CD4-positive, alpha-beta memory T cell (primary cell): ENCODE results near the gene ZNF526. TPM values are rescaled to one million over a fixed set of nuclear protein-coding genes. Genes with fewer than 3 reads are reported as not detected.

Experiments used
- CTCF ChIA-PET: fragments of 350-600 bp; sonication (Branson Sonifier 250); formaldehyde crosslinking; loops from one replicate; lab custom pipeline; 2021; ENCODE audit warnings: inconsistent platforms; ENCODE audit not compliant: partially characterized antibody; lab: Charles Lee
- POLR2A ChIA-PET: fragments of 350-600 bp; sonication (Branson Sonifier 250); formaldehyde crosslinking; loops from one replicate; lab custom pipeline; 2021; ENCODE audit not compliant: partially characterized antibody; lab: Charles Lee
- DNase-seq, 5 donors: peaks; one replicate each; pipeline versions ENCODE4 v3.0.0 to v3.0.0-alpha.2; 2020 to 2022; ENCODE audit warnings: mixed read lengths in 1 of 5
- H3K27ac ChIP-seq: one replicate; pipeline ENCODE4 v1.7.0; 2013; ENCODE audit warnings: low read depth, low read length
- H3K27me3 ChIP-seq: 2 replicates; pipeline ENCODE4 v1.7.0; 2013; ENCODE audit warnings: mild to moderate bottlenecking, low read length, moderate library complexity; ENCODE audit not compliant: insufficient read depth
- H3K36me3 ChIP-seq: 2 replicates; pipeline ENCODE4 v1.7.0; 2013; ENCODE audit warnings: mild to moderate bottlenecking, low read length, moderate library complexity; ENCODE audit not compliant: insufficient read depth
- H3K4me1 ChIP-seq: 2 replicates; pipeline ENCODE4 v1.7.0; 2013; ENCODE audit warnings: mild to moderate bottlenecking, low read length, moderate library complexity; ENCODE audit not compliant: insufficient read depth
- H3K4me3 ChIP-seq, 2 donors: one replicate each; pipeline ENCODE4 v1.7.0; 2013; ENCODE audit warnings: low read length in 2 of 2, mild to moderate bottlenecking in 1 of 2
- H3K9me3 ChIP-seq, 2 donors: one replicate each; pipeline ENCODE4 v1.7.0; 2013; ENCODE audit warnings: low read length in 2 of 2, control low read depth in 1 of 2; ENCODE audit not compliant: control insufficient read depth in 1 of 2
- H3K27ac Mint-ChIP-seq, 7 donors: one replicate each; pipeline ENCODE4 v1.8.0; 2020 to 2021; ENCODE audit warnings: mixed read lengths in 7 of 7, mild to moderate bottlenecking in 6 of 7, inconsistent platforms in 3 of 7, moderate library complexity in 3 of 7
- H3K27me3 Mint-ChIP-seq, 2 donors: one replicate each; pipeline ENCODE4 v1.8.0; 2020 to 2021; ENCODE audit warnings: mixed read lengths in 2 of 2
- H3K36me3 Mint-ChIP-seq, 2 donors: one replicate each; pipeline ENCODE4 v1.8.0; 2020 to 2021; ENCODE audit warnings: mixed read lengths in 2 of 2, inconsistent platforms in 1 of 2, mild to moderate bottlenecking in 1 of 2
- H3K4me1 Mint-ChIP-seq, 4 donors: one replicate each; pipeline ENCODE4 v1.8.0; 2020 to 2021; ENCODE audit warnings: mixed read lengths in 4 of 4, mild to moderate bottlenecking in 1 of 4
- H3K4me3 Mint-ChIP-seq, 8 donors: one replicate each; pipeline ENCODE4 v1.8.0; 2020 to 2021; ENCODE audit warnings: mixed read lengths in 8 of 8, mild to moderate bottlenecking in 7 of 8, moderate library complexity in 6 of 8, inconsistent platforms in 3 of 8
- H3K9me3 Mint-ChIP-seq, 8 donors: one replicate each; pipeline ENCODE4 v1.8.0; 2020 to 2021; ENCODE audit warnings: mixed read lengths in 8 of 8, mild to moderate bottlenecking in 5 of 8, inconsistent platforms in 3 of 8, moderate library complexity in 1 of 8
- intact Hi-C: fragments of 100-400 bp; cut with micrococcal nuclease; formaldehyde crosslinking; loops from one replicate; pipeline ENCODE4 v1.15.1; 2023
- polyA plus RNA-seq, 2 donors: library from polyadenylated mRNA; unstranded; fragments of 300-500 nt; fragmentation: Illumina TruSeq; gene quantifications; one replicate each; pipeline ENCODE4 v1.2.3, GENCODE V29; 2021
- total RNA-seq, 2 experiments: library from RNA; stranded (reverse); gene quantifications; one replicate each; pipeline ENCODE4 v1.2.3, GENCODE V29; 2021

ZNF526 gene
- total and polyA plus RNA-seq, 4 experiments from 2014 or later: 2.3 to 28.8 (median 18.5) TPM

DNA sequence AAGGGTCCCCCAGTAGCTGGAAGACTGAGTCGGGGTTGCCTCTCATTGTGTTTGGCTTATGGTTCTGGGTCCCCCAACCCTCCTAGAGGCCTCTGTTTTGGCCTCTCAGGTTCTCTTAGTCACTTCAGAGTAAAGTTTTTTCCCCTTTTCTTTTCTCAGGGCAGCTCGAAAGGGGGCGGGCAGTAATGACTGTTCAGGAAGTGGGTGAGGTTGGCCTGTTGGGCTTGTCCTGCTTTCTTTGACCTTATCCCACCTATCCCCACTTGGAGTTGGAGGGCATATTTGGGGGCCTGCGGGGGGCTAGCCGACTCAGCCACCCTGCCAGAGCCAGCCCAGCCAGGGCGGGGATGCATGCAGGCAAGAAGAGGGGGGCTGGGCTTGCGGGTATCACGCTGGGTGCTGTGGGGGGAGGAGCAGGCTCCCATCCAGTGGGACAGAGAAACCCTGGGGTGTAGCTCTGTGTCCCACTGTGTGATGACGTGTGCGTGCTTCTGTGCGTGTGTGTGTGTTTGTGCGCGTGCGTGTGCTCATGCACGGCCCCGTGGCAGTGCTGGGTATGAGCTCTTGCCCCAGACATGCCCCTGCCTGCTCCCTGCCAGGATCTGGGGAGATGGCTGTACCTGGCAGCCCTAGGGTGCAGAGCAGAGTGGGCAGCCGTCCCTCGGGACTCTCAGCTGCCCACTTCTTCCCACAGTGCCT is 50.4 kb downstream of the ZNF526 start:
- Histone ChIP-seq H3K36me3 (peaks cover 13% of the 10 kb centered on the region), H3K9me3 (no peaks in the 10 kb centered on the region), H3K4me3 (peak overlapping the region; percentile 65 to 76), H3K27ac (peak overlapping the region; percentile 93), H3K4me1 (peaks cover 38% of the 10 kb centered on the region), H3K27me3 (no peaks in the 10 kb centered on the region)
- Mint-ChIP-seq H3K9me3 (no peaks in the 10 kb centered on the region), H3K4me1 (peaks cover 9 to 35% (median 34%) of the 10 kb centered on the region in 4 donors), H3K36me3 (peaks cover 6 to 16% of the 10 kb centered on the region in 2 donors), H3K27me3 (no peaks in the 10 kb centered on the region), H3K27ac (peak overlapping the region in 4 of 7 donors; percentile 96 to 99 (median 98)), H3K4me3 (peak overlapping the region in 4 of 8 donors; percentile 89 to 94 (median 92))
- peak; percentile 72 to 92 (median 78) for DNase-seq
- ChIA-PET CTCF (interaction anchor here (0.9 to 2.7 kb wide), 9 partner anchors 9 to 162 kb away, joined by 3 to 35 read pairs (median 4); partner anchors contain the start of gene GSK3A), POLR2A (interaction anchor here (0.7 to 8.1 kb wide), 10 partner anchors 12 to 138 kb away, joined by 3 to 131 read pairs (median 5); partner anchors contain the start of genes ERF and GSK3A)
- intact Hi-C loops: no loop called here

DNA sequence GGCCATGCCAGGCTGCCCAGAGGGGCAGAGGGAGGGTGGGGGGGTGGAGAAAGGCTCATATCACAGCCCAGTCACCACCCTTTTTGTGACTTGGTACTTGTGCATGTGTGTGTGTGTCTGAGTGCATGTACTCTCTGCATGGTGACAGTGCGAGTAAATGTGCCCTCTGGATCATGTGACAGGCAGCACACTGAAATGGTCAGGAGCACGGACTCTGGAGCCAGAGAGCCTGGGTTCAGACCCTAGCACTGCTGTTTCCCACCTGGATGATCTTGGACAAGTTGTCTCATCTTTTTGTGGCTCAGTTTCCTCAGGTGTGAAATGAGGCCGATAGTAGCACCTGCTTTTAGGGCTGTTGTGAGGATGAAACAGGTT is 50.9 kb downstream of the ZNF526 start:
- intact Hi-C loops: no loop called here
- CTCF ChIA-PET: interaction anchor here (1.1 to 2.7 kb wide), 5 partner anchors 8 to 162 kb away, joined by 3 to 35 read pairs (median 4); partner anchors contain the start of gene GSK3A
- Histone ChIP-seq H3K9me3 (no peaks in the 10 kb centered on the region), H3K27ac (peak overlapping the region; percentile 93), H3K4me1 (peaks cover 41% of the 10 kb centered on the region), H3K4me3 (peak overlapping the region; percentile 11 to 76), H3K27me3 (no peaks in the 10 kb centered on the region), H3K36me3 (peaks cover 13% of the 10 kb centered on the region)
- no peaks in the 10 kb centered on the region for H3K9me3 Mint-ChIP-seq
- no peaks in the 10 kb centered on the region for H3K27me3 Mint-ChIP-seq
- POLR2A ChIA-PET: interaction anchor here (0.7 to 8.1 kb wide), 8 partner anchors 11 to 138 kb away, joined by 3 to 131 read pairs (median 6); partner anchors contain the start of genes ERF and GSK3A
- no peak for DNase-seq
- peak overlapping the region in 4 of 8 donors; percentile 21 to 94 (median 70) for H3K4me3 Mint-ChIP-seq
- peaks cover 14 to 40% (median 37%) of the 10 kb centered on the region in 4 donors for H3K4me1 Mint-ChIP-seq
- H3K36me3 Mint-ChIP-seq: peaks cover 6 to 17% of the 10 kb centered on the region in 2 donors
- peak overlapping the region in 5 of 7 donors; percentile 71 to 96 (median 87) for H3K27ac Mint-ChIP-seq

DNA sequence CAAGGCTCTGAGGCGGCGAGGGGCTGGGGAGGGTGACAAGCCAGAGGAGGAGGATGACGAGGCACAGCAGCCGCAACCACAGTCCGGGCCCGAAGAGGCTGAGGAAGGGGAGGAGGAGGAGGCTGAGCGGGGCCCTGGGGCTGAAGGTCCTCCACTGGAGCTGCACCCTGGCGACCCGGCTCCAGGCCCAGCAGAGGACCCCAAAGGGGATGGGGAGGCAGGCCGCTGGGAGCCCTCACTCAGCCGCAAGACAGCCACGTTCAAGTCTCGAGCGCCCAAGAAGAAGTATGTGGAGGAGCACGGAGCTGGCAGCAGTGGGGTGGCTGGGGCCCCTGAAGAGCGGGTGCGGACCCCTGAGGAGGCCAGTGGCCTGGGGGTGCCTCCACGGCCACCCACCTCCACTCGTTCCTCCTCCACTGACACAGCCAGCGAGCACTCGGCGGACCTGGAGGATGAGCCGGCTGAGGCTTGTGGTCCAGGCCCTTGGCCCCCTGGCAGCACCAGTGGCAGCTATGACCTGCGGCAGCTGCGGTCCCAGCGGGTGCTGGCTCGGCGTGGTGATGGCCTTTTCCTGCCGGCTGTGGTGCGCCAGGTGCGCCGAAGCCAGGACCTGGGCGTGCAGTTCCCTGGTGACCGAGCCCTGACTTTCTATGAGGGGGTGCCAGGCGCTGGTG is 51.9 kb downstream of the ZNF526 start:
- Mint-ChIP-seq H3K36me3 (peaks cover 6 to 19% of the 10 kb centered on the region in 2 donors), H3K27ac (peak overlapping the region in 3 of 7 donors; percentile 73 to 96 (median 87)), H3K4me3 (no peak overlapping the region), H3K27me3 (no peaks in the 10 kb centered on the region), H3K4me1 (peaks cover 24 to 49% (median 44%) of the 10 kb centered on the region in 4 donors), H3K9me3 (no peaks in the 10 kb centered on the region)
- Histone ChIP-seq H3K9me3 (no peaks in the 10 kb centered on the region), H3K4me3 (no peak overlapping the region), H3K27ac (peak overlapping the region; percentile 93), H3K27me3 (no peaks in the 10 kb centered on the region), H3K36me3 (peaks cover 13% of the 10 kb centered on the region), H3K4me1 (peaks cover 51% of the 10 kb centered on the region)
- ChIA-PET POLR2A (interaction anchor here (1.0 to 8.1 kb wide), 4 partner anchors 10 to 136 kb away, joined by 4 to 131 read pairs (median 6); partner anchors contain the start of gene GSK3A), CTCF (interaction anchor here (1.1 kb wide), 1 partner anchor 163 kb away, joined by 3 read pairs; no protein-coding TSS in a partner anchor)
- intact Hi-C loops: no loop called here
- DNase-seq: peak in 1 of 5 donors; percentile 35

DNA sequence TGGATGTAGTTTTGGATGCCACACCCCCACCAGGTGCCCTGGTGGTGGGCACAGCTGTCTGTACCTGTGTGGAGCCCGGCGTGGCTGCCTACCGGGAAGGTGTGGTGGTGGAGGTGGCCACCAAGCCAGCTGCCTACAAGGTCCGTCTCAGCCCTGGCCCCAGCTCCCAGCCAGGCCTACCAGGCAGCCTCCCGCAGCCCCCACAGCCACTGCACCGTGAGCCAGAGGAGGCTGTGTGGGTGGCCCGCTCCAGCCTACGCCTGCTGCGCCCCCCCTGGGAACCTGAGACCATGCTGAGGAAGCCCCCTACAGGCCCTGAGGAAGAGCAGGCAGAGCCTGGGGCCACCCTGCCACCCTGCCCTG is 52.4 kb downstream of the ZNF526 start:
- Mint-ChIP-seq H3K36me3 (peaks cover 6 to 19% of the 10 kb centered on the region in 2 donors), H3K4me3 (no peak overlapping the region), H3K27ac (no peak overlapping the region), H3K4me1 (peaks cover 29 to 54% (median 42%) of the 10 kb centered on the region in 4 donors), H3K27me3 (no peaks in the 10 kb centered on the region), H3K9me3 (no peaks in the 10 kb centered on the region)
- CTCF ChIA-PET: no interaction called here
- Histone ChIP-seq H3K27me3 (no peaks in the 10 kb centered on the region), H3K4me3 (no peak overlapping the region), H3K9me3 (no peaks in the 10 kb centered on the region), H3K27ac (no peak overlapping the region), H3K4me1 (peaks cover 48% of the 10 kb centered on the region), H3K36me3 (peaks cover 13% of the 10 kb centered on the region)
- peak in 1 of 5 donors; percentile 26 for DNase-seq
- POLR2A ChIA-PET: interaction anchor here (1.0 to 8.1 kb wide), 3 partner anchors 10 to 30 kb away, joined by 5 to 131 read pairs (median 6); partner anchors contain the start of gene GSK3A
- intact Hi-C loops: no loop called here

DNA sequence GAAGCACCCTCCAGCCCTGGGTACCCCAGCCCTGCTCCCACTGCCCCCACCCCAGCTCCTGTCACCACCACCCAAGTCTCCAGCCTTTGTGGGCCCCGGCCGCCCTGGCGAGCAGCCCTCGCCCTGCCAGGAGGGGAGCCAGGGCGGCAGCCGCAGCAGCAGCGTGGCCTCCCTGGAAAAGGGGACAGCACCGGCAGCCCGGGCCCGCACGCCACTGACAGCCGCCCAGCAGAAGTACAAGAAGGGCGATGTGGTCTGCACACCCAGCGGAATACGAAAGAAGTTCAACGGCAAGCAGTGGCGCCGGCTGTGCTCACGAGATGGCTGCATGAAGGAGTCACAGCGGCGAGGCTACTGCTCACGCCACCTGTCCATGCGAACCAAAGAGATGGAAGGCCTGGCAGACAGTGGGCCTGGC is 52.9 kb downstream of the ZNF526 start:
- Mint-ChIP-seq H3K9me3 (no peaks in the 10 kb centered on the region), H3K4me3 (no peak overlapping the region), H3K4me1 (peaks cover 30 to 54% (median 37%) of the 10 kb centered on the region in 4 donors), H3K27me3 (no peaks in the 10 kb centered on the region), H3K36me3 (peaks cover 6 to 19% of the 10 kb centered on the region in 2 donors), H3K27ac (peak overlapping the region in 1 of 7 donors; percentile 32)
- H3K4me3 ChIP-seq: no peak overlapping the region
- H3K9me3 ChIP-seq: no peaks in the 10 kb centered on the region
- H3K27me3 ChIP-seq: no peaks in the 10 kb centered on the region
- no peak overlapping the region for H3K27ac ChIP-seq
- peaks cover 13% of the 10 kb centered on the region for H3K36me3 ChIP-seq
- POLR2A ChIA-PET: interaction anchor here (2.4 to 8.1 kb wide), 2 partner anchors 9 to 28 kb away, joined by 5 to 131 read pairs; no protein-coding TSS in a partner anchor
- H3K4me1 ChIP-seq: peaks cover 44% of the 10 kb centered on the region
- intact Hi-C loops: no loop called here
- CTCF ChIA-PET: no interaction called here
- peak in 1 of 5 donors; percentile 28 for DNase-seq

DNA sequence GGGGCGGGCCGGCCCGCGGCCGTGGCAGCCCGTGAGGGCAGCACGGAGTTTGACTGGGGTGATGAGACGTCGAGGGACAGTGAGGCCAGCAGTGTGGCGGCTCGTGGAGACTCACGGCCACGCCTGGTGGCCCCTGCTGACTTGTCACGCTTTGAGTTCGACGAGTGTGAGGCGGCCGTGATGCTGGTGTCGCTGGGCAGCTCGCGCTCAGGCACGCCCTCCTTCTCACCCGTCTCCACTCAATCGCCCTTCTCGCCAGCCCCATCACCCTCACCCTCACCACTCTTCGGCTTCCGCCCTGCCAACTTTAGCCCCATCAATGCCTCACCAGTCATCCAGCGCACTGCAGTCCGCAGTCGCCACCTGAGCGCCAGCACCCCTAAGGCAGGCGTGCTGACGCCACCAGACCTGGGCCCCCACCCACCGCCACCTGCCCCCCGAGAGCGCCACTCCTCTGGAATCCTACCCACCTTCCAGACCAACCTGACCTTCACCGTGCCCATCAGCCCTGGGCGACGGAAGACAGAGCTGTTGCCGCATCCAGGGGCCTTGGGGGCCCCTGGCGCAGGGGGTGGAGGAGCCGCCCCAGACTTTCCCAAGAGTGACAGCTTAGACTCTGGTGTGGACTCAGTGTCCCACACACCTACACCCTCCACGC is 53.4 kb downstream of the ZNF526 start:
- no peak overlapping the region for H3K4me3 Mint-ChIP-seq
- no peak for DNase-seq

More for the DNA sequence above, 53.4 kb downstream of the ZNF526 start:
- peaks cover 6 to 19% of the 10 kb centered on the region in 2 donors for H3K36me3 Mint-ChIP-seq
- H3K36me3 ChIP-seq: peaks cover 13% of the 10 kb centered on the region
- H3K9me3 ChIP-seq: no peaks in the 10 kb centered on the region
- peak overlapping the region in 1 of 7 donors; percentile 50 for H3K27ac Mint-ChIP-seq
- peaks cover 35 to 59% (median 39%) of the 10 kb centered on the region in 4 donors for H3K4me1 Mint-ChIP-seq
- H3K27me3 Mint-ChIP-seq: no peaks in the 10 kb centered on the region
- intact Hi-C loops: no loop called here
- H3K9me3 Mint-ChIP-seq: no peaks in the 10 kb centered on the region
- POLR2A ChIA-PET: interaction anchor here (2.4 to 8.1 kb wide), 2 partner anchors 9 to 29 kb away, joined by 5 to 131 read pairs; no protein-coding TSS in a partner anchor
- no peak overlapping the region for H3K27ac ChIP-seq
- H3K4me1 ChIP-seq: peaks cover 48% of the 10 kb centered on the region
- no peak overlapping the region for H3K4me3 ChIP-seq
- CTCF ChIA-PET: no interaction called here
- no peaks in the 10 kb centered on the region for H3K27me3 ChIP-seq
